Activated CD4-positive, CD25-positive, alpha-beta regulatory T cell (primary cell): ENCODE measurements around the gene ITIH2.
"Not testable (repeated sequence)": the region's sequence is repeated elsewhere in the genome, so short reads cannot be mapped to it uniquely, and the experiment has no call there.

Experiments used
- DNase-seq, 4 experiments: peaks; one replicate each; lab custom pipeline; 2025; lab: John Stamatoyannopoulos, UW

ITIH2 gene

DNA sequence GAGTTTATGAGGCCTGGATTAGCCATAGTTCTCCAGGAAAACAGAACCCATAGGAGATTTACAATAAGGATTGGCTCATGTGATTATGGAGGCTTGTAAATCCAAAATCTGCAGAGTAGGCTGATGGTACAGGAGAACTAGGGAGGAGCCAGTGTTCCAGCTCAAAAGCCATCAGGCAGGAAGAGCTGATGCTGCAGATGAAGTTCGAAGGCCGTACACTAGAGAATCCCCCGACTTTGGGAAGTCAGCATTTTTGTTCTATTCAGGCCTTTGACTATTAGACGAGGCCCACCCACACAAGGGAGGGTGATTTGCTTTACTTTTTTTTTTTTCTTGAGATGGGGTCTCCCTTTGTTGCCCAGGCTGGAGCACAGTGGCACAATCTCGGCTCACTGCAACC, 47.1 kb downstream of the ITIH2 start:
- DNase-seq, result no peak

DNA sequence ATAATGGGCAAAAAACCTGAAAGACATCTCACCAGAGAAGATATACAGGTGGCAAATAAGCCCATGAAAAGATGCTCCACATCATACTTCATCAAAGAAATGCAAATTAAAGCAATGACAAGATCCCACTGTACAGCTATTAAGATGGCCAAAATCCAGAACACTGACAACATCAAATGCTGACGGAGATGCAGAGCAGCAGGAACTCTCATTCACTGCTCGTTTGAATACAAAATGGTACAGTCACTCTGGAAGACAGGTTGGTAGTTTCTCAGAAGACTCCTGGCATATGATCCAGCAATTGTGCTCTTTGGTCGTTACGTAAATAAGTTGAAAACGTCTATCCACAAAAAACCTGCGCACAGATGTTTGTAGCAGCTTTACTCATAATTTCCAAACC, 49.1 kb downstream of the ITIH2 start:
- no peak for DNase-seq

DNA sequence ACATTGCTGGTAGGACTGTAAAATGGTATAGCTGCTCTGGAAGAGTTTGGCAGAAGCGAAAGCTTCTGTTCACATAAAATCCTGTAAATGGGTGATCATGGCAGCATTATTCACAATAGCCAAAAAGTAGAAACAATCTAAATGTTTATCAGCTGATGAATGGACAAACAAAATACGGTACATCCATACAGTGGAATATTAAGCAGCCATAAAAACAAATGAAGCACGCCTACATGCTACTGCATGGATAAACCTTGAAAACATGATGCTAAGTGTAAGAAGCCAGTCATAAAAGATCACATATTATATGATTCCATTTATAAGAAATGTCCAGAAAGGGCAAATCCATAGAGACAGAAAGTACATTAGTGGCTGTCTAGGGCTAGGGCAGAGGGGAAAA, 52.0 kb downstream of the ITIH2 start:
- DNase-seq, result no peak

DNA sequence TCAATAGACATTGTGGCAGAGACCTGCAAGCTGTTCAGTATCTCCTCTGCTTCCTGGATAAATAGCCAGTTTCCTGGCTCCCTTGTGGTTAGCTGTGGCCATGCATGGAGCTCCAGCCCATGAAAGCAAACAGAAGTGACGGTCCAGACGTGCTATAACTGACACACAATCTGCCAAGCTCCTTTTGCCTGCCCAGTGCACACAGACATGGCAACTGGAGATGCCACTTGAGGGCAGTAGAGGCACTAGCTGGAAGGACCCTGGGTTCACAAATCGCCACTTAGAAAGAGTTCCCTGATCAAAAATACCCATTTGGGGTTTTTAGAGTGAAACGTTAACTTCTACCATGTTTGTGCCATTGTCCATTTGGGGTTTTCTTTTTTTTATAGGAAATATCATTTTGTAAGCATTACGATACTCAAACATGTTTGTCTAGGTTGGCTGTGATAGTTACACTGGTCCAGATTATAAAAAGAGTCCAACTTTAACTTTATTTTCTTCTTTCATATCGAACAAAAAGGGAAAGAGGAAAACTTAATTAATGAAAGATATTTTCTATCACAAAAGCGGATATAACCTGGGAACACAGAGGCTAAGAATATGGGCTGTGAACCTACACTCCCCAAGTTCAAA, 53.4 kb downstream of the ITIH2 start:
- no peak for DNase-seq

DNA sequence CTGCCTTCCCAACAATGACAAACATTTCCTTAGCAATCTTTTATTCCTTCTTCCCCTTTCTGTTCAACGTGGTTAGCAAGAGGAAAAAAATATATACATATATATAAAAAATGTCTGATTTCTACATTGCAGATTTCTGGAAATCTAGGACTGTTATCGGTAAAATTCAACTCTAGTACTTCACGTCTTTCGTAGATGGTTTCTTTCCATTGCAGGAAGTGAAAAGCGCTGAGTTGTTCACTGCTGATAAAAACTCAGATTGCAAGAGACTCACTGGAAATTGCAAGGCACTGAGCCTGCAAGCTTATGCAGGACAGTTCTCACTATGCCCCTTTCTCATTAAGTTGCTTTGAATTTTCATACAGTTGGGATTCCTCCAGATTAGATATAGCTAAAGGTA, 60.8 kb downstream of the ITIH2 start:
- no peak for DNase-seq

DNA sequence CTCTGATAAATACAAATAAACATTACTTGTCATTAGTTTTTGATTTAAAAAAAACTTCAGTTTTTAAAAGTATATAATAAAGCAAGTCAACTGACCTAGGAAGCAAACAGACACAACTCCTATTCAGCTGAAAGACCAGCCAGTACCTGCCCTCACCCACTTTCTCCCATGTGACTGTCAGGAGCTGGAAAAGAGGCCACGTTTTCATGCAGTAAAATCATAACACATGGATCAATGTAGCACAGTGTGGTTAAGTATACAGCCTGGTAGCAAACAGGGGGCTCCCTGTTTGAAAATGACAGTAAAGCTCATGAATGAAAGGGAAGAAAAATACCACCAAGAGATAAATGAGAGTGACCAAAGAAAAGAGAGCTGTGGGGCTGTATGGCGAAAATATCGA, 63.1 kb downstream of the ITIH2 start:
- no peak for DNase-seq

DNA sequence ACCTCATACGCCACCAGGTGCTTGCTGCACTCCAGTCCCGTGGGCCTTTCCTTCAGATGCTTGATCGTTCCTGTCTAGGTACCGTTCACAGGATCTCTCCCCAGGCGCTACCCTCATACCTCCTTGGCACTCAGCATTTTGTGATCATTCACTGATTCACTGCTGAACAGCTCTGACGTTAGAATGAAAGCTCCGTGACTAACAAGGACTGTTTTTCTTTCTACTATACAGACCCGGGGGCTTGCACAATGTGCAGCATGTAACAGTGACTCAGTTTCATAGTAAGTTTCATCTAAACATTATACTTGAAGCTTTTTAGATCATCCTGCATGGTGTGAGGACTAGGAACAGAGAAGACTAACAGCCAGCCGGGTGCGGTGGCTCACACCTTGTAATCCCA, 64.1 kb downstream of the ITIH2 start:
- DNase-seq, result no peak

DNA sequence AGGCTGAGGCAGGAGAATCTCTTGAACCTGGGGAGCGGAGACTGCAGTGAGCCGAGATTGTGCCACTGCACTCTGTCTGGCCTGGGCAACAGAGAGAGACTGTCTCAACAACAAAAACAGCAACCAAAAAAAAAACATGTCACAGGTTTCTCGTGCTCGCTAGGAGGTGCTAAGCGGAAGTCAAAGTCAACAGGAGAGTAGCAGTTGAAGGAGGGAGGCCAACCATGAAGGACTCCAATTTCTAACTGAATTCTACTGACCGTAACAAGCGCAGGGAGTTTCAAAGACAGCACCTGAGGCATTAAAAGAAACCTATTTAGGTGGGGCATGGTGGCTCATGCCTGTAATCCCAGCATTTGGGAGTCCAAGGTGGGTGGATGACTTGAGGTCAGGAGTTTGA, 65.3 kb downstream of the ITIH2 start:
- no peak for DNase-seq

DNA sequence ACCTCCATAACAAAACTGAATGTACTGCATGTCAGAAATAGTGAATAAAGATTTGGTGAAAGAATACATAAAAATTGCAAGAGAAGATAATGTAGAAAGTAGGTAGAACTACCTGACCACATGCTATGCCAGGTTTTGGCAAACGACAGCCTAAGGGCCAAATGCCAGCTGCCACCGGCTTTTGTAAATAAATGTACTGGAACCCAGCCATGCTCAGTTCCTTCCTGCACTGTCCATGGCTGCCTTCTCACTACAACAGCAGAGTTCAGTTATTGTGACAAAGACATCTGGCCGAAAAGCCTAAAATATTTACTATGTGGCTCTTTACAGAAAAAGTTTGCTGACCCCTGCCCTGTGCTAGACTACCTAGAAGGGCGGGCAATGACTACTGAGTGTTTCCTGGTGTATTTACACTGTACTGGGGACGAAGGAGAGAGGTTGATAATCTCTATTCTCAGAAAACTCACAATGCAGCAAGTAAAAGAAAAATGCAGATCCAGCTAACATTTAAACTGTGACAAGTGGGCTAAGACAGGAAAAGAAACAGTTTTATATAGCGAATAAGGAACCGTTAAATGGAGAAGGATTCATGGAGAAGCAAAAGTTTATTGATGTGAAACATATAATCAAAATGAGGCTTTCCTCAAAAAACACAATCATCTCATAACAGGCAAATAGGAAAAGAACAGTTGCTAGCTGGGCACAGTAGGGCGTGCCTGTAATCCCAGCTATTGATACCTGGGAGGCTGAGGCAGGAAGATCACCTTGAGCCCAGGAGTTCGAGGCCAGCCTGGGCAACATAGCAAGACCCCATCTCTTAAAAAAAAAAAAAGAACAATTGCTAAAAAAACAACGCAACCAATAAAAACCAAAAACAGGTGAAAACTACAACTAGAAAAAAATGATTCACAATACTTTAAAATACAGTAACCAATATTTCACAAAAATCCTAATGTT, 71.0 kb downstream of the ITIH2 start:
- DNase-seq, result no peak

DNA sequence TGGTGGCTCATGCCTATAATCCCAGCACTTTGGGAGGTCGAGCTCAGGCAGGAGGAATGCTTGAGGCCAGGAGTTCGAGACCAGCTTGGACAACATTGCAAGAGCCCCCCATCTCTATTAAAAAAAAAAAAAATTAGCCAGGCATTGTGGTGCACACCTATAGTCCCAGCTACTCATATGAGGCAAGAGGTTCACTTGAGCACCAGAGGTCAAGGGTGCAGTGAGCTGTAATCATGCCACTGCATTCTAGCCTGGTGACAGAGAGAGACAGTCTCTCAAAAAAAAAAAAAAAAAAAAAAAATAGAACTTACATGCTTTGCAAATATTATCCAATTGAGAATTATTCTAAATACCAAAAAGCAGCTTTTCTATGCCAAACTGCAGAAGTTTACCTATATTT, 73.7 kb downstream of the ITIH2 start:
- no peak for DNase-seq

DNA sequence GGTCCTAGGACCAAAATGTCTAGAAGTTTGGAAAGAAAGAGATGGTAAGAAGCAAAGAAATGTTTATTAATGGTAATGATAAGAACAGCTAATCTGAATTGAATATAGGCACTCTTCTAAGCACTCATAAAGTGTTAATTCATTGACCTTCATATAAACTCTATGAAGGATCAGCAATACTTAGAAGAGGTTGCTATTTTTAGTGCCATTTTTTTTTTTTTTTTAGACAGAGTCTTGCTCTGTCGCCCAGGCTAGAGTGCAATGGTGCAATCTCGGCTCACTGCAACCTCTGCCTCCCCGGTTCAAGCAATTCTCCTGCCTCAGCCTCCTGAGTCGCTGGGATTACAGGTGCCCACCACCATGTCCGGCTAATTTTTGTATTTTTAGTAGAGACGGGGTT, 79.1 kb downstream of the ITIH2 start:
- not testable (repeated sequence) for DNase-seq

DNA sequence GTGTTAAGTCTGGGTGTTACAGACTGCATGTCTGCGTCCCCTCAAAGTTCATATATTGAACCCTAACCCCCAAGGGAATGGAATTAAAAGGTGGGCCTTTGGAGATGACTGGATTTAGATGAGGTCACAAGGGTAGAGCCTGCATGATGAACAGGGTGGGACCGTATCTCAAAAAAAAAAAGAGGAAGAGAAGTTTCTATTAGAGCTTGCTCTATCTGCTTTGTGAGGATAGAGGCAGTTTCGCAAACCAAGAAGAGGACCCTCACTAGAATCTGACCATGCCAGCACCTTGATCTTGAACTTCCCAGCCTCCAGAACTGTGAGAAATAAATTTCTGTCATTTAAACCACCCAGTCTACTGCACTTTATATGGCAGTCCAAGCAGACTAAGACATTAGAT, 83.3 kb downstream of the ITIH2 start:
- no peak for DNase-seq

DNA sequence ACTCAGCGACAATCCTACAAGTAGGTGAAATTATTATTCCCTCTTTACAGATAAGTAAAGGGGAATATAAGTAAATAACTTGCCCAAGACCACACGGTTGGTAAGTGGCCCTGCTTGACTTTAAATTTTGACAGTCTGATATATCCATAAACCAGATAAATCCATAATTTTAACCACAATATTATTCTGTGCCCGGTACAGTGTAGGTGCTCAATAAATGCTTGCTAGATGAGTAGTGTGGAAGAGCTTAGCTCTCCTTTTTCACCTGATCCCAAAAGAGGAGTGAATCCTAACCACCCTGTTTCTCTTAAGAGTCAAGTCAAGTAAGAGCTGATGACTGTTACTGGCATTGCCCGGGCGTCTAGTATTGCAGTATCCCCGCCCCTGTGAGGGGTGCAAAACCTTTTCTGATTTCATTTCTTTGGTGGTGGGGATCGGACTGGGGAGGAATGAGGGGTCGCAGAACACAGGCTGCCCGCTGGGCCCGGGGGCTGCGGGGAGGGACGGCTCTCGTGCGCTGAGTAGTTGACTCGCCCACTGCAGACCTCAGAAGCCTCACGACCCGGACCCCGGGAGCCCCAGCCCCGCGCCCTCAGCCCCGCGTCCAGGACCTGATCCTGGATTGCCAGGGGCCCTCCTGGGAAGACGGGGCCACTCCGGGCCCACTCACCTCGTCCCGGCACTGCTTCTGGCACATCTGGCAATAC, 84.2 kb downstream of the ITIH2 start:
- DNase-seq, result no peak

DNA sequence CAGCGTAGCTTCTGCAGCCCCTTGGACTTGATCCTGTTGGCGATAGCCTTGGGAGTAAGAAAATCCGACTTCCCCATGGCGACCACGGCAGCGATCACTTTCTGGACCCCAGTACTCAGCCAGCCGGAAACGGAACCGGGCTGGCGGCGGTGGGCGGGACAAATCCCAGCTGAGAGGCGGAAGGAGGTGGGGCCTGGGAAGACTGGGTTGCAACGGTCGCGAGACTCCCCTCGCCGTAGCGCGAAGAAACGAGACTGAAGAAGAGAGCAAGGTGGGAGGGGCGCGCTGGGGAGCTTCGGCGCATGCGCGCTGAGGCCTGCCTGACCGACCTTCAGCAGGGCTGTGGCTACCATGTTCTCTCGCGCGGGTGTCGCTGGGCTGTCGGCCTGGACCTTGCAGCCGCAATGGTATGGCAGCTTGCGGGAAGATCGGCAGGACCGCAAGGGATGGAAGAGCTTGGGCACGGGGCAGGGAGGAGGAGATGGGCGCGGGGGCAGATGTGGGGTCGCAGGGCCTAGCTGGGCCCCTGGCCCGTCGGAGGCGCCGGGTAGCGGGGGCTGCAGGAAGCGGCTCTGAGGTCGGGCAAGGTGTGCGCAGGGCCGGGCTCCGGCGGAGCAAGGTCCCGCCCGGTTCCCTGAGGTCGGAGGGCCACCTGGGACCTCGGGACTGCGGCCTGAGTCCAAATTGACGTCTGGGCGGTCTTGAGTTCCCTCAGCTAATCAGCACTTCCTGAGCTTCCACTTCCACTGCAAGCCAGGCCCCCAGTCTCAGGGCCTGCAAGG, 84.9 kb downstream of the ITIH2 start, which contains the start of the genes ATP5F1C and KIN:
Gene ATP5F1C, plus strand, starts transcription at position 321 of the 782 bp plus-strand sequence. Its CDS starts 31 bp downstream, at position 352.
Gene KIN, minus strand, starts transcription at position 137 of the 782 bp plus-strand sequence. Its CDS starts 60 bp downstream, at position 77.
- DNase-seq, result peak; percentile 93 to 95 (median 95)

DNA sequence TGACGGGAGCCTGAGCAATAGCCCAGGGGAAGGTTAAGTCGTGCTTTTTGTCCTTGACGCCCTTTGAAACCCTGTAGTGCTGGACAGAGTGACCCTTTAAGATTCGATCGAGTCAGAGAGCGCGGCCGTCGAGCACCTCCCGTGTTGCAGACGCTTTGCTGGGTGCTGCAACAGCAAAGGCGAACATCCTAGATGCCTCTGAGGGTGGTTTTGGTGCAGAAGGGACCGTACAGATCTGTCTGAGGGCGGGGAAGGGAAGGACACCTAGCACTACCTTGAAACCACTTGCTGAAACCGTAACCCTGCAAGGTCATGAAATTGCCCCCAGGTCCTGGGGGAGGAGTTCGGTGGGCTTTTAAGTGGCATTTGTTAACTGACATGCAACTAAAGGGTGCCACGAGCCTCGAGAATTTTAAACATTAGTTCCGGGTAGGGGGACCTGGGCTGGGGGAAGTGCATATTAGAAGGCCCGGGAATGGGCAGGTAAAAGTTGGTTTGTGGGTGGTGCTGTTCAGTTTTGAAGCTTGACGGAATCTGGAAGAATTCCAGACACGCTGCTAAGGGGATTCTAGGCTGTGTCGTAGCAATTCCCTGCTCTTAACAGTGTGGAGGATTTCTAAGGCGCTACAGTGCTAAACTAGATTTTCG, 85.6 kb downstream of the ITIH2 start:
- DNase-seq, result no peak

DNA sequence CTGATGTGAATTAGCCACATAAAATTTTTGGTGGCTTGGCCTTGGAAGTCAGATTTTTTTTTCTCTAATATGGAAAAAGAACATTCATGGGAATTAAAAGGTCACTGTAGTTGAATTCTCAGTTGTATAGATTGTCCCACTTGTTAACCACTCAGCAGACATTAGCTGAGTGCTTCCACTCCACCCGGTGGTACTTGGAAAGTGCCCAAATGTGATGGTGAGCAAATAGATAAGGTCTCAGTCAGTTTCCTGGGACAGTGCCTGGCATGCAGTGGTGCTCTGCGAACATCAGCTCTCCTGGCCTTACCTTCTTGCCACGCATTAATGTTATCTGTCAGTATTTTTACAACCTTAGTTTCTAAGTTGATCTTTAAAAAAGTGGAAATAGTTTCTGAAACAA, 86.3 kb downstream of the ITIH2 start:
- no peak for DNase-seq

DNA sequence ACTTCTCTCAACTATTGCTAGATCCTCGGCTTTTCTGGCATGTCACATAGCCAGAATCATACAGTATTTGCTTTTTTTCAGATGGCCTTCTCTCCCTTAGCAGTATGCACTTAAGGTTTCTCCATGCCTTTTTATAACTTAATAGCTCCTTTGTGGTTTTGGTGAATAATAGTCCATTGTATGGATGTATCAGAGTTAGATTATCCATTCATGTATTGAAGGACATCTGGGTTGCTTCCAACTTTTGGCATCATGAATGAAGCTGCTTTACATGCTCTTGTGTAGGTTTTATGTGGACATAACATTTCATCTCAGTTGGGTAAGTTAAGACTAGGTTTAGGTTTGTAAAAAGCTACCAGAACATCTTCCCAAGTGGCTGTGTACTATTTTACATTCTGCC, 89.4 kb downstream of the ITIH2 start:
- no peak for DNase-seq

DNA sequence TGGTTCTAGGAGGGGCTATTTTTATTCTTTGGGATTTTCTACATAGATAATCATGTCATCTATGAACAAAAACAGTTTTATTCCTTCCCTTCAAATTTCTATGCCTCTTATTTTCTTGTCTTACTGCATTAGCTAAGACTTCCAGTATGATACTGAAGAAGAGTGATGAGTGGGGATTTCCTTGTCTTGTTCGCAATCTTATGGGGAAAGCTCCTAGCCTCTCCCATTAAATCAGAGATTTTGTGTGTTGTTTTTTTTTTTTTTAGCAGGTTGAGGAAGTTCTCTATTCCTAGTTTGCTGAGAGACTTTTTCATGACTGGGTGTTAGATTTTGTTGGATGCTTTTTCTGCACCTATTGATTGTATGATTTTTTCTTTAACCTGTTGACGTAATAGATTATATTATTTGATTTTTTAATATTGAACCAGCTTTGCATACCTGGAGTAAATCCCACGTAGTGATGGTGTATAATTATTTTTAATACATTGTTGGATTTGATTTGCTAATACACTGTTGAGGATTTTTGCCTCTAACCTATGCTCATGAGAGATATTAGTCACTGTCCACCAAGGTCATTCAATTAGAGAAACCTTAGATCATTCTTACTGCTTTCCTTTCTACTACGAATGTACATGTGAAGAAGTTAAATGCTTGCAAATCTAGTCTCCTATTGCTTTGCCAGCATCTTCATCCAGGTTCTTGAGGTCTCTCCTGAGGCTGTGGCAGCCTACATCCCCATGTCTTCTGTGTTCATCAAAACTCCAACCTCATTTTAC, 91.3 kb downstream of the ITIH2 start:
- DNase-seq, result no peak

DNA sequence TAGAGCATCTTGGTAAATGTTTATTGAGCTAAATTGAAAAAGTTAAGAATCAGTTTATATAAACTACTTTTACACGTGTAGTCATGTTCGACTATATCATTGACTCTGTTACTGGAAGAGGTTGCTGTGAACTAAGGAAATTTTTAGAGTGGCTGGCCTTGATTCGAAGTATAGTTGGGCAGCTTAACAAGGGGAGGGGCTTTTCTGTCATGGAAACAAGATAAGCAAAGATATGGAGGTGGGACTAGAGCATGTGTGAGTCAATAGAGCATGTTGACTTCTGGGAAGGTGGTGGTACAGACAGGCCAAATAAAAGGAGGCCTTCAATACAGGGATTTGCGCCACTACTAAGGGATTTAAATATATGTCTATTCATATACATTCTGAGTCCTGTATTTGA, 92.5 kb downstream of the ITIH2 start:
- DNase-seq, result no peak

DNA sequence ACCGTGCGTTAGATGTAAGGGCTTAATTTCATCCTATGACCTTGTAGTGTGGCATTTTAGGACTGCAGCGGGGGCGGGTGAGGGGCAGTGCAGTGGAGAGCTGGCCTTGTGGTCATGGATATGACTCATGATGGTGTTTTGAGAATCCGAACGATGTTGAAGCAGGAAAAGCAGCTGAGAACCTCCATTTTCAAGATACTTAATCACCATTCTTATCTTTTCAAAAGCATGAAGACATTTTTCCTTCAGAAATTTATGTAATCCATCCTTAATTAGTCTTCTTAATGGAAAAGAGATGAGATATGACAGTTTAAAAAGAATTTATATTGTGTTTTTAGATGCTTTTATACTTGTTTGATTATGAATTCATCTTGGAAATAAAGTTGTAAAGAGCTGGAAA, 94.5 kb downstream of the ITIH2 start:
- no peak for DNase-seq
